ENCODE results near the gene OR1E2. TPM values are rescaled to one million over a fixed set of nuclear protein-coding genes. Genes with fewer than 3 reads are reported as not detected.
"Not testable (repeated sequence)": the region's sequence is repeated elsewhere in the genome, so short reads cannot be mapped to it uniquely, and the experiment has no call there.

OR1E2 gene
- total RNA-seq, 1 donor: under 0.01 TPM

DNA sequence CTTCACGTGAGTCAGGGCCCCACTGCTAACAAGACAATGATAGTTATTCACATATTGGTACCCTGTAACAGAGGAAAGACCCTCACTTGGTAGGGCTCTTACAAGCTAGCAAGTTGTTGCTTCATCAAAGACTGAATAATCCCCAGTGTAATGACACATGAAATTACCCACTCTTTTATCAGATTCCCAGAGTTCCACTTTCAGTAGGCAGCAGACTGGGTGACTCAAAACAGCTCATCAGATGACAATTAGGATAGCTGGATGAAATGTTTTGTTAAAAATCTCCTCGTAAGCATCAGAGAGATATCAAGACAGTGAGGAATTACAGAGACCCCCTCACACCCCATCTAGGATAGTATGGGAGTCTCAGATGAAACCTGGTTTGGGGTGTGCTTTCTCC, 6.8 kb upstream of the OR1E2 start:
- DNase-seq (ENCODE audit: insufficient read length, low spot score, missing footprints): no peak
- H3K36me3 ChIP-seq (ENCODE audit: insufficient read depth, low read length): no peaks in the 10 kb centered on the region
- no peaks in the 10 kb centered on the region for H3K27me3 ChIP-seq (ENCODE audit: insufficient read depth, low read length)
- no peaks in the 10 kb centered on the region for H3K9me3 ChIP-seq (ENCODE audit: low read depth, low read length)
- H3K4me1 ChIP-seq (ENCODE audit: insufficient read depth, low read length): no peaks in the 10 kb centered on the region
- H3K27ac ChIP-seq (ENCODE audit: low read depth, low read length): no peak overlapping the region
- no peaks in the 10 kb centered on the region for H3K79me2 ChIP-seq (ENCODE audit: insufficient read depth, low read length)
- no peak overlapping the region for H3K4me2 ChIP-seq (ENCODE audit: insufficient read depth, low read length)
- TF ChIP-seq, protein P1, sequence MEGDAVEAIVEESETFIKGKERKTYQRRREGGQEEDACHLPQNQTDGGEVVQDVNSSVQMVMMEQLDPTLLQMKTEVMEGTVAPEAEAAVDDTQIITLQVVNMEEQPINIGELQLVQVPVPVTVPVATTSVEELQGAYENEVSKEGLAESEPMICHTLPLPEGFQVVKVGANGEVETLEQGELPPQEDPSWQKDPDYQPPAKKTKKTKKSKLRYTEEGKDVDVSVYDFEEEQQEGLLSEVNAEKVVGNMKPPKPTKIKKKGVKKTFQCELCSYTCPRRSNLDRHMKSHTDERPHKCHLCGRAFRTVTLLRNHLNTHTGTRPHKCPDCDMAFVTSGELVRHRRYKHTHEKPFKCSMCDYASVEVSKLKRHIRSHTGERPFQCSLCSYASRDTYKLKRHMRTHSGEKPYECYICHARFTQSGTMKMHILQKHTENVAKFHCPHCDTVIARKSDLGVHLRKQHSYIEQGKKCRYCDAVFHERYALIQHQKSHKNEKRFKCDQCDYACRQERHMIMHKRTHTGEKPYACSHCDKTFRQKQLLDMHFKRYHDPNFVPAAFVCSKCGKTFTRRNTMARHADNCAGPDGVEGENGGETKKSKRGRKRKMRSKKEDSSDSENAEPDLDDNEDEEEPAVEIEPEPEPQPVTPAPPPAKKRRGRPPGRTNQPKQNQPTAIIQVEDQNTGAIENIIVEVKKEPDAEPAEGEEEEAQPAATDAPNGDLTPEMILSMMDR (IDR thresholded peaks at IDR 0.05; ENCODE audit: extremely low read depth, low read depth, low read length): no peak
- no peak overlapping the region for H3K4me3 ChIP-seq (ENCODE audit: insufficient read depth, low read length)
- no peak overlapping the region for H2AFZ ChIP-seq (ENCODE audit: low read length)
- no peaks in the 10 kb centered on the region for H4K20me1 ChIP-seq (ENCODE audit: insufficient read depth, low read length)

DNA sequence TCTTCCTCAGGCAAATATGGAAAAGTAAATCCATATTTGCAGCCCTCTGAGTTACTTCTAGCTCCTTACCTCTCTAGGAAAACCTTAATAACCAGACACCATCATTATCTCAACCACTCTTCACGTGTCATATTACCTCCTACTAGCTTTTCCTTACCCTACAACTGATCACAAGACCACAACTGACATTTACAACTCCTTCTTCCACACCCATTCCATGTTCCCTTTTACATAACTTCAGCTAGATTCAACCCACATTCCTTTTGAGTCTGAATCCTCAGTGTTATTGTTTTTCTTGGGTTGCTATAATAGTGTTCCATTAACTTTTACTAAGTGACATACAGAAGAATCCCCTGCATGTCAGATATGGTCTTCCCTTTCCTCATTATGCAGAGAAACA, 4.7 kb upstream of the OR1E2 start:
- Histone ChIP-seq H3K4me3 (ENCODE audit: insufficient read depth, low read length) (no peak overlapping the region), H3K36me3 (ENCODE audit: insufficient read depth, low read length) (no peaks in the 10 kb centered on the region), H3K9me3 (ENCODE audit: low read depth, low read length) (no peaks in the 10 kb centered on the region), H3K27ac (ENCODE audit: low read depth, low read length) (no peak overlapping the region), H4K20me1 (ENCODE audit: insufficient read depth, low read length) (no peaks in the 10 kb centered on the region), H3K4me1 (ENCODE audit: insufficient read depth, low read length) (no peaks in the 10 kb centered on the region), H3K27me3 (ENCODE audit: insufficient read depth, low read length) (no peaks in the 10 kb centered on the region), H2AFZ (ENCODE audit: low read length) (no peak overlapping the region), H3K79me2 (ENCODE audit: insufficient read depth, low read length) (no peaks in the 10 kb centered on the region), H3K4me2 (ENCODE audit: insufficient read depth, low read length) (no peak overlapping the region)
- TF ChIP-seq, protein P1 (IDR thresholded peaks at IDR 0.05; ENCODE audit: extremely low read depth, low read depth, low read length): no peak
- DNase-seq (ENCODE audit: insufficient read length, low spot score, missing footprints): no peak

DNA sequence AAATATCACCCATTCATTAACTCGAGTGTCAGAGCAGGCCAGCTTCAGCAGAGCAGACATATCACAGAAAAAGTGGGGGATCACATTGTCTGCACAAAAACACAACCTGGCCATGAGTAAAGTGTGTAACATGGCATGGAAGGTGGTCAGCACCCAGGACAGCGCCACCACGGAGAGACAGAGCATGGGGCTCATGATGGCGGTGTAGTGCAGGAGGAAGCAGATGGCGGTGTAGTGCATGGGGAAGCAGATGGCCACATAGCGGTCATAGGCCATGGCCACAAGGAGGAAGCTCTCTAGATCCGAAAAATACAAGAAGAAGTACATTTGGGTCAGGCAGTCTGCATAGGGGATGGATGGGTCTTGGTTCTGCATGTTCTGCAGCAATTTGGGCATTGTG, 426 bp downstream of the OR1E2 start:
- H3K79me2 ChIP-seq (ENCODE audit: insufficient read depth, low read length); DNase-seq (ENCODE audit: insufficient read length, low spot score, missing footprints); H3K27ac ChIP-seq (ENCODE audit: low read depth, low read length); H2AFZ ChIP-seq (ENCODE audit: low read length); H3K4me2 ChIP-seq (ENCODE audit: insufficient read depth, low read length); H3K36me3 ChIP-seq (ENCODE audit: insufficient read depth, low read length); H3K4me1 ChIP-seq (ENCODE audit: insufficient read depth, low read length); H3K4me3 ChIP-seq (ENCODE audit: insufficient read depth, low read length); H4K20me1 ChIP-seq (ENCODE audit: insufficient read depth, low read length); H3K27me3 ChIP-seq (ENCODE audit: insufficient read depth, low read length); H3K9me3 ChIP-seq (ENCODE audit: low read depth, low read length): not testable (repeated sequence)

DNA sequence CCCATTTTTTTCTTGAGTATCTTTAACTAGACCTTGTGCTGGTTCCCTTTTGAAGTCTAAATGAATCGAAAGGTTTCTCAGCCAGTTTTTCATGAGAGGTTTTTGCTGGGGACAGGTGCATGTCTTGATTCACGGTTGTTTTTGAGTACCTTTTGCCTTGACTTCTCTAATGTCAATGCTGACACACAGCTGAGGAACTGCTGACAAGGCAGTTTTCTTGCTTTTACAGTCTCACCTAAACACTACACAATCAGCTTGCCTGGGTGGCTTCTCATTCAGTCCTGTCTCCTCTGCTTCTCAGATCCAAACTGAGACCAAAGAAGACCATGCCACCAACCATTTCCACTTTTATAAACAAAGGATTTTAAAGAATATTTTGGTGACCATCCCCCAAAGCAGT, 15.4 kb downstream of the OR1E2 start:
- H3K9me3 ChIP-seq (ENCODE audit: low read depth, low read length): no peaks in the 10 kb centered on the region
- H3K27ac ChIP-seq (ENCODE audit: low read depth, low read length): no peak overlapping the region
- no peaks in the 10 kb centered on the region for H3K27me3 ChIP-seq (ENCODE audit: insufficient read depth, low read length)
- H4K20me1 ChIP-seq (ENCODE audit: insufficient read depth, low read length): no peaks in the 10 kb centered on the region
- TF ChIP-seq, protein P1 (IDR thresholded peaks at IDR 0.05; ENCODE audit: extremely low read depth, low read depth, low read length): no peak
- no peaks in the 10 kb centered on the region for H3K36me3 ChIP-seq (ENCODE audit: insufficient read depth, low read length)
- H2AFZ ChIP-seq (ENCODE audit: low read length): no peak overlapping the region
- no peaks in the 10 kb centered on the region for H3K4me1 ChIP-seq (ENCODE audit: insufficient read depth, low read length)
- H3K4me2 ChIP-seq (ENCODE audit: insufficient read depth, low read length): no peak overlapping the region
- H3K79me2 ChIP-seq (ENCODE audit: insufficient read depth, low read length): no peaks in the 10 kb centered on the region
- H3K4me3 ChIP-seq (ENCODE audit: insufficient read depth, low read length): no peak overlapping the region
- DNase-seq (ENCODE audit: insufficient read length, low spot score, missing footprints): no peak

Data from osteoblast (primary cell).